Neural cell (in vitro differentiated cells): Measurements from ENCODE around the gene ARTN.

ENCODE experiments used
- EZH2 ChIP-seq: fragments of 200-600, 300-800 bp; shearing (Covaris generic), sonication (generic); IDR thresholded peaks from 2 replicates; pipeline ENCODE4 v1.6.1; 2014; ENCODE audit warnings: antibody characterized with exemption, low read length, borderline replicate concordance, mild to moderate bottlenecking; ENCODE audit not compliant: insufficient read depth, poor library complexity, severe bottlenecking
- POLR2AphosphoS5 ChIP-seq: IDR thresholded peaks from 2 replicates; pipeline ENCODE4 v1.6.1; 2012
- TF ChIP-seq, protein P1 (sequence below): fragments of 450-650 bp; IDR thresholded peaks from 2 replicates; pipeline ENCODE4 v1.5.1; 2014; ENCODE audit warnings: antibody characterized with exemption, mild to moderate bottlenecking, moderate library complexity; ENCODE audit not compliant: poor library complexity, severe bottlenecking
- TF ChIP-seq, protein P2 (sequence below): IDR thresholded peaks from 2 replicates; pipeline ENCODE4 v1.6.1; 2012; ENCODE audit warnings: borderline replicate concordance

- TF ChIP-seq POLR2AphosphoS5 (peak; percentile 1), EZH2 (no peak)
- TF ChIP-seq, protein P1, sequence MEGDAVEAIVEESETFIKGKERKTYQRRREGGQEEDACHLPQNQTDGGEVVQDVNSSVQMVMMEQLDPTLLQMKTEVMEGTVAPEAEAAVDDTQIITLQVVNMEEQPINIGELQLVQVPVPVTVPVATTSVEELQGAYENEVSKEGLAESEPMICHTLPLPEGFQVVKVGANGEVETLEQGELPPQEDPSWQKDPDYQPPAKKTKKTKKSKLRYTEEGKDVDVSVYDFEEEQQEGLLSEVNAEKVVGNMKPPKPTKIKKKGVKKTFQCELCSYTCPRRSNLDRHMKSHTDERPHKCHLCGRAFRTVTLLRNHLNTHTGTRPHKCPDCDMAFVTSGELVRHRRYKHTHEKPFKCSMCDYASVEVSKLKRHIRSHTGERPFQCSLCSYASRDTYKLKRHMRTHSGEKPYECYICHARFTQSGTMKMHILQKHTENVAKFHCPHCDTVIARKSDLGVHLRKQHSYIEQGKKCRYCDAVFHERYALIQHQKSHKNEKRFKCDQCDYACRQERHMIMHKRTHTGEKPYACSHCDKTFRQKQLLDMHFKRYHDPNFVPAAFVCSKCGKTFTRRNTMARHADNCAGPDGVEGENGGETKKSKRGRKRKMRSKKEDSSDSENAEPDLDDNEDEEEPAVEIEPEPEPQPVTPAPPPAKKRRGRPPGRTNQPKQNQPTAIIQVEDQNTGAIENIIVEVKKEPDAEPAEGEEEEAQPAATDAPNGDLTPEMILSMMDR, result no peak
- TF ChIP-seq, protein P2, sequence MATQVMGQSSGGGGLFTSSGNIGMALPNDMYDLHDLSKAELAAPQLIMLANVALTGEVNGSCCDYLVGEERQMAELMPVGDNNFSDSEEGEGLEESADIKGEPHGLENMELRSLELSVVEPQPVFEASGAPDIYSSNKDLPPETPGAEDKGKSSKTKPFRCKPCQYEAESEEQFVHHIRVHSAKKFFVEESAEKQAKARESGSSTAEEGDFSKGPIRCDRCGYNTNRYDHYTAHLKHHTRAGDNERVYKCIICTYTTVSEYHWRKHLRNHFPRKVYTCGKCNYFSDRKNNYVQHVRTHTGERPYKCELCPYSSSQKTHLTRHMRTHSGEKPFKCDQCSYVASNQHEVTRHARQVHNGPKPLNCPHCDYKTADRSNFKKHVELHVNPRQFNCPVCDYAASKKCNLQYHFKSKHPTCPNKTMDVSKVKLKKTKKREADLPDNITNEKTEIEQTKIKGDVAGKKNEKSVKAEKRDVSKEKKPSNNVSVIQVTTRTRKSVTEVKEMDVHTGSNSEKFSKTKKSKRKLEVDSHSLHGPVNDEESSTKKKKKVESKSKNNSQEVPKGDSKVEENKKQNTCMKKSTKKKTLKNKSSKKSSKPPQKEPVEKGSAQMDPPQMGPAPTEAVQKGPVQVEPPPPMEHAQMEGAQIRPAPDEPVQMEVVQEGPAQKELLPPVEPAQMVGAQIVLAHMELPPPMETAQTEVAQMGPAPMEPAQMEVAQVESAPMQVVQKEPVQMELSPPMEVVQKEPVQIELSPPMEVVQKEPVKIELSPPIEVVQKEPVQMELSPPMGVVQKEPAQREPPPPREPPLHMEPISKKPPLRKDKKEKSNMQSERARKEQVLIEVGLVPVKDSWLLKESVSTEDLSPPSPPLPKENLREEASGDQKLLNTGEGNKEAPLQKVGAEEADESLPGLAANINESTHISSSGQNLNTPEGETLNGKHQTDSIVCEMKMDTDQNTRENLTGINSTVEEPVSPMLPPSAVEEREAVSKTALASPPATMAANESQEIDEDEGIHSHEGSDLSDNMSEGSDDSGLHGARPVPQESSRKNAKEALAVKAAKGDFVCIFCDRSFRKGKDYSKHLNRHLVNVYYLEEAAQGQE, result no peak
Observed at GRCh38 chr1:43979528-43980254, 46.1 kb downstream of the ARTN start.
